Parathyroid adenoma (tissue), 2 donors: ENCODE results near the gene STK17B.
"Not testable (repeated sequence)": the region's sequence is repeated elsewhere in the genome, so short reads cannot be mapped to it uniquely, and the experiment has no call there.

Experiments
- H2AFZ ChIP-seq: fragments of 300-600 bp; sonication (generic); one replicate; pipeline ENCODE4 v1.7.0; 2017; ENCODE audit warnings: antibody characterized with exemption, mild to moderate bottlenecking
- H3K27ac ChIP-seq: fragments of 300-600 bp; sonication (generic); one replicate; pipeline ENCODE4 v1.7.0; 2017
- H3K27me3 ChIP-seq: fragments of 300-600 bp; sonication (generic); one replicate; pipeline ENCODE4 v1.7.0; 2017; ENCODE audit warnings: low read length; ENCODE audit not compliant: control insufficient read depth, insufficient read depth
- H3K36me3 ChIP-seq: fragments of 300-600 bp; sonication (generic); one replicate; pipeline ENCODE4 v1.7.0; 2017; ENCODE audit warnings: low read length; ENCODE audit not compliant: control insufficient read depth, insufficient read depth
- H3K4me1 ChIP-seq: fragments of 300-600 bp; sonication (generic); one replicate; pipeline ENCODE4 v1.7.0; 2017; ENCODE audit warnings: control low read depth
- H3K4me2 ChIP-seq: fragments of 300-600 bp; sonication (generic); one replicate; pipeline ENCODE4 v1.7.0; 2017; ENCODE audit warnings: low read length
- H3K4me3 ChIP-seq: fragments of 300-600 bp; sonication (generic); one replicate; pipeline ENCODE4 v1.7.0; 2017; ENCODE audit warnings: low read depth, low read length
- H3K79me2 ChIP-seq: fragments of 300-600 bp; sonication (generic); one replicate; pipeline ENCODE4 v1.7.0; 2017; ENCODE audit warnings: control low read depth
- H3K9ac ChIP-seq: fragments of 300-600 bp; sonication (generic); one replicate; pipeline ENCODE4 v1.7.0; 2017; ENCODE audit warnings: mild to moderate bottlenecking
- H3K9me3 ChIP-seq: fragments of 300-600 bp; sonication (generic); one replicate; pipeline ENCODE4 v1.7.0; 2017; ENCODE audit warnings: low read length; ENCODE audit not compliant: control insufficient read depth
- TF ChIP-seq, protein P1 (sequence below): fragments of 300-600 bp; sonication (generic); IDR thresholded peaks from one replicate; pipeline ENCODE4 v1.7.0; 2017; ENCODE audit warnings: antibody characterized with exemption, mild to moderate bottlenecking
- donor health status: primary hyperparathyroidism.

Gene STK17B

DNA sequence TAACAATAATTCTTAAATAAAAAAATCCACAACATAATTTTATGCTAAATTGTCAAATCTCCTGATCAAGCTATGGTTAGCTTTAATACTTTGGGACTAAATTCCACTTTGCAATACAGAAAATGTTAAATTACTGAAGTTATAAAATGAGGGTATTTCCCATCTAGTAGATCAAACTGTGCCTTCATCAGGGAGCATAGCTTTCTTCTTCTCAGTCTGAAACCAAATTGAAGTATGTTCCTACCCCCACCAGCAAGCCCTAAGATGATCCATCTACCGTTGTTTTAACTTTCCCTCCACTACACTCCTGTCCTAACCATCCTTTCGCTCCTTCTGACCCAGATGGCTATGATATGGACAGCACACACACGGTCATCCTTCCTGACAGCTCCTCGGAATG is 24.4 kb upstream of the STK17B start:
- no peak overlapping the region for H2AFZ ChIP-seq
- H3K4me1 ChIP-seq, result no peaks in the 10 kb centered on the region
- no peaks in the 10 kb centered on the region for H3K9me3 ChIP-seq
- H3K36me3 ChIP-seq, result no peaks in the 10 kb centered on the region
- no peak overlapping the region for H3K4me2 ChIP-seq
- H3K9ac ChIP-seq, result no peak overlapping the region
- H3K79me2 ChIP-seq, result no peaks in the 10 kb centered on the region
- H3K4me3 ChIP-seq, result no peak overlapping the region
- no peak overlapping the region for H3K27ac ChIP-seq
- H3K27me3 ChIP-seq, result no peaks in the 10 kb centered on the region
- TF ChIP-seq, protein P1, sequence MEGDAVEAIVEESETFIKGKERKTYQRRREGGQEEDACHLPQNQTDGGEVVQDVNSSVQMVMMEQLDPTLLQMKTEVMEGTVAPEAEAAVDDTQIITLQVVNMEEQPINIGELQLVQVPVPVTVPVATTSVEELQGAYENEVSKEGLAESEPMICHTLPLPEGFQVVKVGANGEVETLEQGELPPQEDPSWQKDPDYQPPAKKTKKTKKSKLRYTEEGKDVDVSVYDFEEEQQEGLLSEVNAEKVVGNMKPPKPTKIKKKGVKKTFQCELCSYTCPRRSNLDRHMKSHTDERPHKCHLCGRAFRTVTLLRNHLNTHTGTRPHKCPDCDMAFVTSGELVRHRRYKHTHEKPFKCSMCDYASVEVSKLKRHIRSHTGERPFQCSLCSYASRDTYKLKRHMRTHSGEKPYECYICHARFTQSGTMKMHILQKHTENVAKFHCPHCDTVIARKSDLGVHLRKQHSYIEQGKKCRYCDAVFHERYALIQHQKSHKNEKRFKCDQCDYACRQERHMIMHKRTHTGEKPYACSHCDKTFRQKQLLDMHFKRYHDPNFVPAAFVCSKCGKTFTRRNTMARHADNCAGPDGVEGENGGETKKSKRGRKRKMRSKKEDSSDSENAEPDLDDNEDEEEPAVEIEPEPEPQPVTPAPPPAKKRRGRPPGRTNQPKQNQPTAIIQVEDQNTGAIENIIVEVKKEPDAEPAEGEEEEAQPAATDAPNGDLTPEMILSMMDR, result no peak

DNA sequence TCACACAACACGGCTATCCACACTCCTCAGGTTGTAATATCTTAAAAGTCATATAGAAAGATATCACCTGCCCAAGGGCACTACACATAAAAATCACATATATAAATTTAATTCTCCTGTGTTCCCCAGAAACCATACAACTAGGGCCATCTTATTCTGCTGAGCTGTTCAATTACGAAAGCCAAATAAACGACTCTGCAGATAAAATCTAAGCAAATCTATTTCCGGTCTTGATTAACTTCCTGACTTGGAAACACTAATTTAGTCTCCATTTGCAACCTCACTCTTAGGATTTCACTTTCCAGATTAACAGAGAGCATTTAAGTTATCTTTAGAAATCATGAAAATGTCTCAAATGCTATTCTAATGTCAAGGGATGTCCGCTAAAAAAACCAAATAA is 23.9 kb upstream of the STK17B start:
- Histone ChIP-seq H3K36me3 (no peaks in the 10 kb centered on the region), H3K27me3 (no peaks in the 10 kb centered on the region), H3K4me2 (no peak overlapping the region), H3K79me2 (no peaks in the 10 kb centered on the region), H3K27ac (no peak overlapping the region), H3K9ac (no peak overlapping the region), H3K4me3 (no peak overlapping the region), H2AFZ (no peak overlapping the region), H3K4me1 (no peaks in the 10 kb centered on the region), H3K9me3 (no peaks in the 10 kb centered on the region)
- TF ChIP-seq, protein P1, result no peak

DNA sequence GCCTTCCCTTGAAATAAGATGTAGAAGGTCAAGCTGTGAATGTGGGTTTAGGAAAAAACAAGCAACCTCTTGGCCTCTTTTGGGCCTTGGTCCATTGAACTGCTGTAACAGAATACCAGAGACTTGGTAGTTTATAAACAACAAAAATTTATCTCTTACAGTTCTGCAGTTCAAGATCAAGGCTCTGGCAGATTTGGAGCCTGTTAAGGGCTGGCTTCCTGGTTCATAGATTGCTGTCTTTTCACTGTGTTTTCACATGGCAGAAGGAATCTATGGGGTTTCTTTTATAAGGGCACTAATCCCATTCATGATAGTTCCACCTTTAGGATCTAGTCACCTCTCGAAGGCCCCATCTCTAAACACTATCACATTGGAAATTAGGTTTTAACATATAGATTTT is 20.2 kb upstream of the STK17B start:
- TF ChIP-seq, protein P1, result no peak

DNA sequence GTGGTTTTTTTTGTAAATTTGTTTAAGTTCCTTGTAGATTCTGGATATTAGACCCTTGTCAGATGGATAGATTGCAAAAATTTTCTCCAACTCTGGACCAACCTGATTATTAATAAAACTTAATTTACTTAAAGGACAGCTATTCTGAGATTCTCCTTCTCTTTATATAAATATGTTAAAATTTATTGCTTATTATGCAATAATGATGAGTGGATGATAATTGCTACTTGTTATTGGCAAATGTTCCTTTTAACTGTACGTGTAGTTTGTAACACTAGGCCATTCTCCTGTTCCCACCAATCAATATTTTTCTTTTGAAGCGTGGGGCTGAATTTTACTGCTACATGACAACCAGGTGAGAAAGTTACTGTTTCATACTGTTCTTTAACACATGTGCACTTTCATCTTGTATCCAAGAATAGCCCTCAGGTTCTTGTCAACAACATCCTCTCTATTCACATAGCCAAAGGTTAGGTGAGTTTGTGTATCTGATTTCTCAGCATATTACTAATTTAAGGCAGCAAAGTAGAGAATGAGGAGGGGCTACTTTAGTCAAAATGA is 16.6 kb upstream of the STK17B start:
- Histone ChIP-seq H3K27me3 (no peaks in the 10 kb centered on the region), H3K4me1 (no peaks in the 10 kb centered on the region), H3K9ac (no peak overlapping the region), H3K4me3 (no peak overlapping the region), H3K4me2 (no peak overlapping the region), H2AFZ (no peak overlapping the region), H3K9me3 (no peaks in the 10 kb centered on the region), H3K36me3 (no peaks in the 10 kb centered on the region), H3K79me2 (no peaks in the 10 kb centered on the region), H3K27ac (no peak overlapping the region)
- TF ChIP-seq, protein P1, result no peak

More for the DNA sequence above, 20.2 kb upstream of the STK17B start:
- Histone ChIP-seq H3K4me1 (no peaks in the 10 kb centered on the region), H3K27ac (no peak overlapping the region), H3K79me2 (no peaks in the 10 kb centered on the region), H3K4me2 (no peak overlapping the region), H3K4me3 (no peak overlapping the region), H3K9ac (no peak overlapping the region), H2AFZ (peak overlapping the region; percentile 10), H3K36me3 (no peaks in the 10 kb centered on the region), H3K9me3 (no peaks in the 10 kb centered on the region), H3K27me3 (no peaks in the 10 kb centered on the region)

DNA sequence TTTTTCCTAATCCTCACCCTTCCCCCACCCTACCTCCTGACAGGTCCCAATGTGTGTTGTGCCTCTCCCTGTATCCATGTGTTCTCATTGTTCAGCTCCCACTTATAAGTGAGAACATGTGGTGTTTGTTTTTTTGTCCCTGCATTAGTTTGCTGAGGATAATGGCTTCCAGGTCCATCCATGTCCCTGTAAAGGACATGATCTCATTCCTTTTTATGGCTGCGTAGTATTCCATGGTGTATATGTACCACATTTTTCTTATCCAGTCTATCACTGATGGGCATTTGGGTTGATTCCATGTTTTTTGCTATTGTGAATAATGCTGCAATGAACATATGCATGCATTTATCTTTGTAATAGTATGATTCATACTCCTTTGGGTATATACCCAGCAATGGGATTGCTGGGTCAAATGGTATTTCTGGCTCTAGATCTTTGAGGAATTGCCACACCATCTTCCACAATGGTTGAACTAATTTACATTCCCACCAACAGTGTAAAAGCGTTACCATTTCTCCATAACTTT is 15.9 kb upstream of the STK17B start:
- not testable (repeated sequence) for H3K27me3 ChIP-seq, H3K79me2 ChIP-seq, H2AFZ ChIP-seq, H3K4me2 ChIP-seq, H3K27ac ChIP-seq, H3K4me3 ChIP-seq, H3K36me3 ChIP-seq, H3K9ac ChIP-seq, H3K9me3 ChIP-seq, H3K4me1 ChIP-seq
